Activated naive CD4-positive, alpha-beta T cell (primary cell): ENCODE measurements around the gene SP110.
A peak's percentile ranks its signal among the peaks of the same experiment; 100 is the strongest.
"Not testable (repeated sequence)": the region's sequence is repeated elsewhere in the genome, so short reads cannot be mapped to it uniquely, and the experiment has no call there.

Experiments used
- DNase-seq, 4 experiments: peaks; one replicate each; lab custom pipeline; 2025; lab: John Stamatoyannopoulos, UW

SP110 gene

GRCh38 chr2:230219419-230220331 lies at the start of gene SP110:
TSS of gene SP110 (minus strand) at chr2:230219984. CDS start at chr2:230216927, 3,057 bp downstream.
- peak; percentile 22 to 68 (median 45) for DNase-seq

- no peak for DNase-seq
Measured at GRCh38 chr2:230268606-230269243, 48.9 kb upstream of the SP110 start.

- DNase-seq = no peak
Measured at GRCh38 chr2:230267556-230267955, 47.8 kb upstream of the SP110 start.

- no peak for DNase-seq
Measured at GRCh38 chr2:230267059-230267458, 47.3 kb upstream of the SP110 start.

GRCh38 chr2:230266638-230267037 lies 46.9 kb upstream of the SP110 start:
- DNase-seq = no peak

- not testable (repeated sequence) for DNase-seq
Measured at GRCh38 chr2:230264945-230265344, 45.2 kb upstream of the SP110 start.

- no peak for DNase-seq
Measured at GRCh38 chr2:230262246-230262645, 42.5 kb upstream of the SP110 start.

- no peak for DNase-seq
Measured at GRCh38 chr2:230258483-230258882, 38.7 kb upstream of the SP110 start.

- no peak for DNase-seq
Measured at GRCh38 chr2:230256733-230257332, 37.0 kb upstream of the SP110 start.

GRCh38 chr2:230254152-230254881 lies 34.5 kb upstream of the SP110 start:
- DNase-seq = no peak

GRCh38 chr2:230250231-230250630 lies 30.4 kb upstream of the SP110 start:
- DNase-seq = no peak

- no peak for DNase-seq
Measured at GRCh38 chr2:230246206-230246605, 26.4 kb upstream of the SP110 start.

GRCh38 chr2:230244211-230244610 lies 24.4 kb upstream of the SP110 start:
- no peak for DNase-seq

- DNase-seq = no peak
Measured at GRCh38 chr2:230234845-230235244, 15.1 kb upstream of the SP110 start.

GRCh38 chr2:230234122-230234722 lies 14.4 kb upstream of the SP110 start:
- DNase-seq = no peak

- no peak for DNase-seq
Measured at GRCh38 chr2:230231251-230231650, 11.5 kb upstream of the SP110 start.

GRCh38 chr2:230230496-230231200 lies 10.9 kb upstream of the SP110 start:
- no peak for DNase-seq

- no peak for DNase-seq
Measured at GRCh38 chr2:230230087-230230486, 10.3 kb upstream of the SP110 start.

GRCh38 chr2:230227216-230227615 lies 7.4 kb upstream of the SP110 start:
- DNase-seq = no peak

GRCh38 chr2:230226051-230226551 lies 6.3 kb upstream of the SP110 start:
- no peak for DNase-seq

GRCh38 chr2:230225486-230225885 lies 5.7 kb upstream of the SP110 start, which contains the start of gene SP140:
TSS of gene SP140 (plus strand) at chr2:230225736. CDS start at chr2:230225845, 109 bp downstream.
- DNase-seq = peak in 3 of 4 experiments; percentile 20 to 54 (median 39)
